HG03060 (cell line): Measurements from ENCODE around the gene TCN1.

ENCODE experiments used
- ATAC-seq: cut with Tn5 transposase; IDR thresholded peaks from one replicate; pipeline ENCODE4 v1.9.1; 2021; ENCODE audit warnings: low read depth, moderate number of reproducible peaks; ENCODE audit not compliant: unreplicated experiment

TCN1 gene

DNA sequence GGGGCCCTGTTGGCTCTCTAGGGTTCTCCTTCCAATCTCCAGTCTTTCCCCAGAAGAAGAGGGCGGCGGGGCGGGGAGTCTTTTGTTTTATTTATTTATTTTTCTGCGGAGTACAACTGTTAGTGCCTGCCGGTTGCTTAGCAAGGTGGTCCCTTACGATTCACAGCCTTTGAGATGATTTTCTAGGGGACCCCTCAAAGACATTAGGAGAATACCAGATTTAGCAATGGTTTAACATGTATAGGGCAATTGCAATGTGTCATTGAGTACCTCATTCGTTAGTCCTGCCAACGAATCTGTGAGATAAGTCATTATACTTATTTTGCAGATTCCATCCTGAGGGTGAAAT lies 55.4 kb downstream of the TCN1 start:
- no peak for ATAC-seq

DNA sequence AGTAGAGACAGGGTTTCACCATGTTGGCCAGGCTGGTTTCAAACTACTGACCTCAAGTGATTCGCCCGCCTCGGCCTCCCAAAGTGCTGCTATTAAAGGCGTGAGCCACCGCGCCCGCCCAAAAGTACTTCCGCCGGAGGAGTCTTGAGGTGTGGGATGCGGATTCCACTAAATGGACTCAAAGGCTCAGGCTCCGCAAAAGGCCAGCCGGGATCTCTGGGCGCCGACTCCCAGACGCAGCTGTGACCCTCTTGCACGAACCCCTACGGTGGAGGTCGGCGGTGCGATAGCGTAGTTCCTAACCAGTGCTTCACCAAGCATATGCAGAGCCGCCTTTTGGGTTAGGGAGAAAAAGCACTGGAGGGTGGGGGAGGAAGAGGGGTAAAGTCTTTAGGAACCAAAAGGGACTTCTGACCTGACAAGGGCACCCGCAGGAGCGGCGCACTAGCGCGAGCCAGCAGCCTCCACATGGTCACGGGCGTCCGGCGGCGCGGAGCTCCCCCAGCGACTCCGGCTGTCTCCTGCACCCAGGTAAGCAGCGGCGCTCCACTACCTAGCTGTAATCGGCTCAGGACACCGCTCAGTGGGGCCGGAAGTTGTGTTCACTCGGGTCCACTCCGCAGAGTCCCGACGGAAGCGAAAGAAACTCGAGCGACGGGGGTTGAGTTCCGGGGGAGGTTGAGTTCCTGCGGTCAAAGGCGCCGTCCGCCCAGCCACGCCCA lies 55.9 kb downstream of the TCN1 start, which contains the start of gene MRPL16:
MRPL16 (minus strand) TSS at position 590 of the 722 bp plus-strand sequence; CDS start at position 470, 120 bp downstream.
- peak; percentile 86 for ATAC-seq

DNA sequence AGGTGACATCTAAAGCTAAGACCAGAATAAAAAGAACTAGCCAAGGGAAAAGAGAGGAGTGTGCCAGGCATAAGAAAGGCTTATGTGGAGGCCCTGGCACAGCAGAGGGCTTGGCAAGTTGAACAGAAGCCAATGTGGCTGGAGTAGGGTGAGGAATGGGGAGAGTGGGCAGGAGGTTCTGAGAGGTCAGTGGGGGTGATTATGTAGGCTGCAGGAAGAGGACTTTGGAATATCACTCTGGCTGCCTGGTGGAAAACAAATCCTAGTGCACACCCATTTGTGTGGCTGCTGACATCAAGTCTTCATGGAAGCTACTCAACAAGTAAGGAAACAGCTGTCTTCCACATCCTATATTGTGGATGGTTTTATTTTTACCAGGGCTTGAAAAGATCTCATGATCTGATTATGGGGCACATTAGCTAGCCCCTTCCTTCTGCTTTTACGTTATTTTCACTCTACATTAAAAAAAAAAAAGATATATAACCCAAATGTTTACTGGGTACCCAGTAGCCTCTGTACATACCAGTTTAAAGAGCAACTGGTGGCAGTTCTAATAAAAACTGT lies 59.2 kb downstream of the TCN1 start:
- no peak for ATAC-seq

DNA sequence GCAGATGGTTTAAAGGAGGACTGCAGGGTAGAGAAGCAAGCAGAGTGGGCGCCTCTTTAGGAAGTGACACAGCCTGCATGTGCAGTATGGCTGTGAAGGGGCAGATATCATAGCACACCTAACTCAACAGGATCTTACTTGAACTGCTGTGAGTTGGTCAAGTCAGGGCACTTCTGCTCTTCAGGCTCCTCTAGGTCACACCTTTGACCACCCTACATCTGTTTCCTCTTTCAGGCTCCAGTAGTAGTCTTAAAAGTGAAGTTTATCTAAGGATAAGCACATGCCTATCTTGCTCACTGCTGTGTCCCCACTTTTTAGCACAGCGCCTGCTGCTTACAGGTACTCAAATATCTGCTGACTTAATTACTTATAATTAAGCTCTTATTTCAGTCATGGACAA lies 62.2 kb downstream of the TCN1 start:
- ATAC-seq, result no peak
